HG03571 (cell line): ENCODE measurements around the gene CUEDC2.

Experiments
- ATAC-seq: cut with Tn5 transposase; IDR thresholded peaks from one replicate; pipeline ENCODE4 v1.9.1; 2021; ENCODE audit not compliant: unreplicated experiment

Gene CUEDC2

GRCh38 chr10:102375867-102376266, 56.5 kb downstream of the CUEDC2 start:
- ATAC-seq = no peak

GRCh38 chr10:102375250-102375649, 57.1 kb downstream of the CUEDC2 start:
- ATAC-seq = no peak
